NCI-H1417 (cell line): ENCODE data around the gene VPS9D1.

ENCODE experiments used
- DNase-seq, 3 experiments: peaks; one replicate each; lab custom pipeline; 2025; lab: John Stamatoyannopoulos, UW

VPS9D1 gene

GRCh38 chr16:89732142-89732917 is 11.6 kb upstream of the VPS9D1 start:
- no peak for DNase-seq

DNA sequence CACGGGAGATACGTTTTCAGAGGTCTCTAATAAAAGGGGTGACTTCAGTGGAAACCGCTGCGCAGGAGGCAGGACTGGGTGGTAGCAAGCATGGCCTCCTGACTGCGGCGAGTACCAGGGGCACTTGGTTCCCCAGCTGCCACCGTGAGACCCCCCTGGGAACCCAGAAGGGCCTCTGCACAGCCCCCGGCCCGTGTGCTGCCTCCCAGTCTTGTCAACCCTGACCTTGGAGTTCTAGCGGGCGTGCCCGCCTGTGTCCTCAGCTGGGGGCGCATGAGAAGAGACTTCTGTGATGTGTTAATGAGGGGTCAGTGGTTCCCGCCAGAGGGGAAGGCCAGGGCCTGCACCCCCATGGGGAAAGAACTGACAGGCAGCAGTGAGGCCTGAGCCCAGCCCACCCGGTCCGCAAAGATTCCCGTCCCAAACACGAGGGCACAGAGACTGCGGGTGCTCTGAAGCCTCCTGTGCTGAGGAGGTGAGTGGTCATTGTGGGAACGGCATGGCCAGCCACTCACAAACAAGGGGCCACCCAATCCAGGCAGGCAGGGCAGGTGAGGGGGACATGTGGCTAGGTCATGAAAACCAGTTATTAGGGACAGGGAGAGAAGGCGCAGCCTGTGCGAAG is 10.0 kb upstream of the VPS9D1 start:
- DNase-seq = no peak

DNA sequence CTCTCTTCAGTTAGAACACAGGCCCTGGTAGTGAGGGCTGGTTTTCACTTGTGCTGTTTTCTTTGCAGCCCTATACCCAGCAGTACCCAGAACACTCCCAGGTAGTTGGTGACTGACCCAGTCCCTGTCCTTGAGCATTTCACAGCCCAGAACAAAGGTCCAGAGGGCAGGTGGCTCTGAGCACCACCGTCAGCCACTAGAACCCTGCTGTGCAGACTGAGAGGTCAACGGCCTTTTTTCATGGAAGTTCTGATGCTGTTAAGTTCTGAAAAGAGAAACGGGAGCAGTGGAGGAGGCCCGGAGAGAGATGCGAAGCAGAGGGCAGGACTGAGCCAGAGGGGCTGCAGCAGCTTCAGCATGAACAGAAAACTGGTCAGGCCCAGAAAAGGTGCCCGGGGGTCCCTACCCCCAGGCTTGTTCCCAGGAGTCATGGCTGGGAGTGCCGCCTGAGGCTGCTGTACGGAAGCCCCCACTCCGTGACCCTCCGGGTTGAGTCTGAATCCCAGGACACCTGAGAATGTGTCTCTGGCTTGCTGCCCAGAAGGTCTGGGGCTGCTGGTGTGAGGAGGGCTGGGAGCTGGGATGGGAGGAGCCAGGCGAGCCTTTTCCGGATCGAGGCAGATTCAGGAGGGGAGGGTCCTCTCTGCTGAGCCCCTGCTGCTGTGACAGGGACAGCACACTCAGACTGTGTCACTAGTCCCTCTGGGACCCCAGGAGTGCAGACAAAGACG is 9.3 kb upstream of the VPS9D1 start:
- DNase-seq = no peak

DNA sequence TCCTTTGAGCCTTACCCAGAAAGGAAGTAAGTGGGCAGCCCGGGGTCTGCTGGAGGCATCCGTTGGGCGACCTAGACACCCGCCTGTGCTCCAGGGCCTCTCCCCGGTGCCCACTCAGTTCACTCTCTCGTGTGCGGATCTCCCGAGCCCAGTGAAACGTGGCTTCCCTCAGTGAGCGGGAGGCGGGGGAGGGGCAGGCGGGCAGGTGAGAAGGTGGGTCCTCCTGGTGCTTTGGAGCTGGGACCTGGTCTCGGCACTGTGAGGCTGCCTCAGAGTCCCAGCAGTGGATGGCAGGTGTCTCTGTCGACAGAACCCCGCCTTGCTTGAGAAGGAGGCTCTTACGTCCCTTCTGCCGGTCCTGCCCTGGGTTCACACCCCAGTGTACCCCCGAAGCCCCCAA is 8.6 kb upstream of the VPS9D1 start:
- no peak for DNase-seq

DNA sequence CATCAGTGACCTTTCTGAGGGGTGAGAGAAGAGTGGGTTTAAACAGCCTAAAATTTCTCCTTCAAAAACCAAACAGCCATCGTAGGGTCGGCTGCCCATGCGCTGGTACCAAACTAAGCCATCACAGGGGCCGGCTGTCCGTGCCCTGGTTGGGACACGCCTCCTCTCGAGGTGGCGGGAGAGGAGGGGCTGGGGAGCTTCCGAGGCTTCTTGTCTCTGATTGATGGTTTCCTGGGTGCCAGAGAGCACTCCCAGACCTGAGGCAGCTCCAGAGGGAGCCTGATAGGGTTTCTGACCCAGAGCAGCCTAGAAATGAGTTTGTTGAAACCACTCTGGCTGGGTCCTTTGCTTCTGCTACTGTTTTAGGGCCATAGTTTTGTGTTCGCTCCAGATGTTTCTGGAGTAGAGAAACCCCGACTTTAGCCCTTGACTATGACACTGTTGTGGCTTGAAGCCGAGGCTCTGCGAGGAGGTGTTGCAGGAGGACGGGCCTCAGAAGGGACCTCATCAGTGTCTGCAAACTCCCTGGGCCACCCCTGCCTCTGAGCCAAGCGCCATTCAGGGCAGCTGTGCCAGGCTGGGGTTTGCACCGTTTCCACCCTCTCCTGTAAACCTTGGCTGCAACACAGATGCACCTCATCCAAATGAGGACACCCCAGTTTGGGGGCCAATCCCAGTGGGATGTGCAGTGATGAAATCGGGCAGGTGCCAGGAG is 6.9 kb upstream of the VPS9D1 start:
- no peak for DNase-seq

GRCh38 chr16:89723279-89724250 is 2.9 kb upstream of the VPS9D1 start:
- DNase-seq = peak in 1 of 3 experiments; percentile 6

- no peak for DNase-seq
These were observed 1.9 kb upstream of the VPS9D1 start for GRCh38 chr16:89722392-89723278.

DNA sequence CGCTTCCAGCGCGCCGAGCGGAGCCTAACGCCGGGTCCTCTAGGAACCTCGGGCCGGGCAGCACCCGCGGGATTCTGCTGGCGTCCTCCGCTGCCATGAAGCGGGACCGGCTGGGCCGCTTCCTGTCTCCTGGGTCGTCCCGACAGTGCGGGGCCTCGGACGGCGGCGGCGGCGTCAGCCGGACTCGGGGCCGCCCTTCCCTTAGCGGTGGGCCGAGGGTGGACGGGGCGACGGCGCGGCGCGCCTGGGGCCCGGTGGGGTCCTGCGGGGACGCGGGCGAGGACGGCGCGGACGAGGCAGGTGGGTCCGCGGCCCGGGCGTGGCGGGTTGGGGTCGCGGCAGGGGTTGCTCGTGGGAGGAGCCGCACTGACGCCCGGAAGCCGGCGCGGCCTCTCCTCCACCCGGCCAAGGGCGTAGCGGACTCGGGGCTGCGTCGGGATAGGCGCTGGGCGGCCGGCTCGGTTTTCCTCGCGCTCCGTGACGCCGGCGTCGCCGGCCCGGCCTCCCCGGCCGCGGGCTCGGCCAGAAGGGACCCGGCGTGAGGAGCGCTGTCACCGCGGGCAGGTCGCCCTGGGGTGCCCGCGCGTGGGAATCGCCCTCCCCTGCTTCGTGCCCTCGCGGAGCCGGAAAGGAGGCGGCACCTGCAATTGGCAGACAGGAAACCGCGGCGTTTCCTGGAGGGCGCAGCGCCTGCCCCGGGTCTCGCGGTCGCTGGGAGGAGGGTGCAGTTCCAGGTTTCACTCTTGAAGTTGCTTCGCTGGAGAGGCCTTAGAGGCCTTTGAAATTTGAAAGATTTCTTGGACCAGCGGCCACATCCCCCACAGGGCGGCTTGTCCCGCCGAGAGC is 1.1 kb upstream of the VPS9D1 start:
- DNase-seq = peak in 2 of 3 experiments; percentile 61 to 73

GRCh38 chr16:89720551-89720812 is 216 bp downstream of the VPS9D1 start:
- DNase-seq = peak in 2 of 3 experiments; percentile 72 to 84

GRCh38 chr16:89717688-89718505 is 2.8 kb downstream of the VPS9D1 start:
- no peak for DNase-seq

GRCh38 chr16:89716916-89717687 is 3.6 kb downstream of the VPS9D1 start:
- DNase-seq = no peak

- DNase-seq = no peak
These were observed 4.2 kb downstream of the VPS9D1 start for GRCh38 chr16:89716493-89716892.

GRCh38 chr16:89712274-89712781 is 8.4 kb downstream of the VPS9D1 start:
- DNase-seq = peak in 1 of 3 experiments; percentile 46

DNA sequence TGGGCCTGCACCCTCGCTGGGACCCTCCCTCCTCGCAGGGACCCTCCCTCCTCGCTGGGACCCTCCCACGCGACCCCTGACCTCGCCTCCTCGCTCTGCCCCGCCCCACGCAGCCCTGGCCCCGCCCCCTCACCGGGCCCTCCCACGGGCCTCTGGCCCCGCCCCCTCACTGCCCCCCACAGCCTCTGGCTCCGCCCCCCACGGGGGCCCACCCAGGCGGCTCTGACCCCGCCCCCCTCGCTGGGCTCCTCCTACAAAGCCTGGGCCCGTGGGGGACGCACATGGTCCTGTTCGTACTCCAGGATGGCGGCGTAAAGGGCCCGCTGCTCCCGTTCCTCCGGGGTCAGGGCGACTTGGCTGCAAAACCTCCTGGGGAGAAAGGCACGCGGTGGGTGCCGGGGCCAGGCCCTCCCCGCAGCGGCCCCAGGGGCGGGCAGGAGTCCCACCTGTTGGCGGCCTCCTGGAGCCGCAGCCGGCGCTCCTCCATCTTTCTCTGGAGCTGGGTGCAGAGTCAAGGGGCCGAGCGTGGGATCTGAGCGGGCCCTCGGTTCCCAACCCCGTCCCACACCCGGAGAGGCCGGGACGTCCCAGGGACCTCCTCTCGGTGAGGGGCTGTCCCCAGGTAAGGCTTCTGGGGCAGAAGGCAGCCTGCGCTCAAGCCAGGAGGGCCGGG is 9.0 kb downstream of the VPS9D1 start:
- DNase-seq = peak in 2 of 3 experiments; percentile 44 to 65

DNA sequence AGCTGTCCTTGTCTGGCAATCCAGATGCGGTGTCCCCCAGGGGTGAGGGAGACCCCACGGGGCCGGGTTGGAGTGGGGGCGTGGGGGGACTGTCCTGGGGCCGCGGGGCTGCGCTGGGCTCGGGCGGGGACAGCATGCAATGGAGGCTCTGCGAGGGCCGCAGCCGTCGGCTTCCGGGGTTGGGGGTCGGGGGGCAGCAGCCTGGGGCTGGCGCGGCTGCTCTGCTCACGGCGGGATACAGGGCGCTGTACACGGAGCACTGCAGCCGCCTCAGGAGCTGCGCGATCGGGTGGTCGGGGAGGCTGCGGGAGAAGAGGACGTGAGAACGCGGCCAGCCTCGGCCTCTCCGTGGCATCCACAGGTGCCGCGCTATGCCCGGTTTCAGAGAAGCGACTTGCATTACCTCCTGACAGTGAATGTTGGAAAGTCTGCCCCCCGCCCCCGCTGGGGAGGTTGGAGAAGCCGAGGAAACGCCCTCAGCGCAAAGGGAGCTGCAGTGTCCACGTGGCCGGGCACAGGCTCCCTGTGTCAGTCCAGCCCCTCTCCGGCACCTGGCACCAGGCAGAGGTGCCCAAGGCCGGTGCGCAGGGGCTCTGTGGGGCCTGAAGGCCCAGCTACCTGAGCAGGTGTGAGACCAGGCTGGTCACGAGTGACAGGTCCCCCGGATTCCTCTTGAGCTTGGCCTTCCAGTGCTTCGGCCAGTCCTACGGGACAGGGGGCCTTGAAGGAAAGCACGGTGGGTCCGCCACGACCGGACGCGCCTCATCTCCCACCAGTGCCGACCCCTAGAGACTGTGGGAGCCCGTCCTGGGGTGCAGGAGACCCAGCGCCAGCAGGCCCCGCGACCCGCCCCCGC is 9.8 kb downstream of the VPS9D1 start:
- no peak for DNase-seq
